Esophagus squamous epithelium (tissue), 5 donors: Measurements from ENCODE around the gene COX19. TPM values are rescaled to one million over a fixed set of nuclear protein-coding genes. Genes with fewer than 3 reads are reported as not detected.

Experiments
- DNase-seq: peaks from one replicate; lab custom pipeline; 2025; lab: John Stamatoyannopoulos, UW
- H3K27ac ChIP-seq, 4 donors: fragments of 200-600 bp; sonication (generic); one replicate each; pipeline ENCODE4 v1.5.1; 2016 to 2019; ENCODE audit warnings: mild to moderate bottlenecking in 1 of 4
- H3K27me3 ChIP-seq, 4 donors: fragments of 200-600 bp; sonication (generic); 1 replicate in 3 of 4; 2 replicates in 1 of 4; pipeline versions ENCODE4 v1.5.1 to v1.6.0; 2017 to 2021; ENCODE audit warnings: antibody characterized with exemption in 1 of 4
- H3K36me3 ChIP-seq, 3 donors: fragments of 200-600 bp; sonication (generic); one replicate each; pipeline ENCODE4 v1.5.1; 2016 to 2019
- H3K4me1 ChIP-seq, 3 donors: fragments of 200-600 bp; sonication (generic); one replicate each; pipeline ENCODE4 v1.5.1; 2017 to 2019
- H3K4me3 ChIP-seq, 4 donors: fragments of 200-600 bp; sonication (generic); 1 replicate in 3 of 4; 2 replicates in 1 of 4; pipeline ENCODE4 v1.5.1; 2016 to 2019; ENCODE audit warnings: mild to moderate bottlenecking in 2 of 4, moderate library complexity in 1 of 4
- H3K9me3 ChIP-seq, 3 donors: fragments of 200-600 bp; sonication (generic); one replicate each; pipeline ENCODE4 v1.5.1; 2016 to 2019
- POLR2A ChIP-seq, 4 donors: fragments of 450-650 bp; IDR thresholded peaks; one replicate each; pipeline ENCODE4 v1.6.1; 2017; ENCODE audit warnings: antibody characterized with exemption in 4 of 4, mild to moderate bottlenecking in 4 of 4, moderate library complexity in 3 of 4
- WGBS, 2 donors: methylation state at CpG; one replicate each; pipeline ENCODE4 v1.1.5; 2018; 5-methylcytosine and 5-hydroxymethylcytosine counted together
- intact Hi-C: fragments of 100-400 bp; cut with DNase I; formaldehyde crosslinking; loops from one replicate; pipeline ENCODE4 v1.15.0; 2022
- total RNA-seq, 4 donors: library from RNA; depleted of rRNA; stranded (reverse); fragments of >200 nt; gene quantifications; one replicate each; pipeline ENCODE4 v1.1.0, GENCODE V29; 2016
- TF ChIP-seq, protein P1 (sequence below), 6 experiments: fragments of 450-650 bp in 4 of 6; fragments of 200-600 bp in 2 of 6; sonication (generic) in 2 of 6; IDR thresholded peaks; one replicate each; pipeline ENCODE4 v1.5.1; 2016 to 2019; ENCODE audit warnings: antibody characterized with exemption in 6 of 6, mild to moderate bottlenecking in 4 of 6, moderate library complexity in 4 of 6
- donor health status: DM: yes; HTN: yes; CAD: no.

The COX19 gene
- total RNA-seq, 4 donors from 2014 or later: 4.0 to 13.0 (median 6.9) TPM

DNA sequence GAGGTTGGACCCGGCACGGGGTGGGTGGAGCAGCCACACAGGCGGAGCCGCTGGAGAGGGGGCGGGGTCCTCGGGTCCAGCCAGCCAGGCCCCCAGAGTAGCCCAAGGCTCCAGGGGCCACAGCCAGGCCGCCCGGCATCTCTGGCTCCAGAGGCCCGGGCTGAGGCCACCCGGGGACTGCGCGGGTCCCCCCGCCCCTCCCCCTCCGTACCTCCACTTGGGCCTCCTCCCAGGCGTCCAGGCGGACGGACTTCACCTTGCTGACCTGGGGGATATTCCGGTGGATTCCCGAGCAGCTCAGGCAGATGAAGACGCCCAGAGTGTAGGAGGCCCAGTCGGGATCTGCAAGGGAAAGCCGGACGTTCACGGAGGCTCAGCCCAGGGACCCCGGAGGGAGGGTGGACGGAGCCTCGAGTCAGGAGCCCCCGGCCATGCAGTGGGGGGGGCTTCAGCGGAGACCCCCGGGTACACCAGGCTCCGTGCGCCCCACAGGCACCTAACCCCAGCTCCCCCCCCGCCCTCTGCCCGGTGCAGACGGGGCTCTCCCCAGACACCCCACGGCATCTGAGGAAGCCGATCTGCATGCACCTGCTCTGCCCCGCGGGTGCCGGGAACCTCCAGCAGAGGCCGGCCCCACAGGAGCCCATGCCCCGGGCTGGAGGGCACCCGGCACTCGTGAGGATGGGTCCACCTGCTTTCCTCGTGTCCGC, 40.0 kb downstream of the COX19 start:
- Histone ChIP-seq H3K36me3 (peaks cover 0 to 4% (median 0%) of the 10 kb centered on the region in 3 donors), H3K4me1 (peaks cover 0 to 7% (median 0%) of the 10 kb centered on the region in 3 donors), H3K4me3 (no peak overlapping the region), H3K27ac (no peak overlapping the region), H3K27me3 (no peaks in the 10 kb centered on the region), H3K9me3 (no peaks in the 10 kb centered on the region)
- intact Hi-C loops: no loop called here
- TF ChIP-seq, protein P1, sequence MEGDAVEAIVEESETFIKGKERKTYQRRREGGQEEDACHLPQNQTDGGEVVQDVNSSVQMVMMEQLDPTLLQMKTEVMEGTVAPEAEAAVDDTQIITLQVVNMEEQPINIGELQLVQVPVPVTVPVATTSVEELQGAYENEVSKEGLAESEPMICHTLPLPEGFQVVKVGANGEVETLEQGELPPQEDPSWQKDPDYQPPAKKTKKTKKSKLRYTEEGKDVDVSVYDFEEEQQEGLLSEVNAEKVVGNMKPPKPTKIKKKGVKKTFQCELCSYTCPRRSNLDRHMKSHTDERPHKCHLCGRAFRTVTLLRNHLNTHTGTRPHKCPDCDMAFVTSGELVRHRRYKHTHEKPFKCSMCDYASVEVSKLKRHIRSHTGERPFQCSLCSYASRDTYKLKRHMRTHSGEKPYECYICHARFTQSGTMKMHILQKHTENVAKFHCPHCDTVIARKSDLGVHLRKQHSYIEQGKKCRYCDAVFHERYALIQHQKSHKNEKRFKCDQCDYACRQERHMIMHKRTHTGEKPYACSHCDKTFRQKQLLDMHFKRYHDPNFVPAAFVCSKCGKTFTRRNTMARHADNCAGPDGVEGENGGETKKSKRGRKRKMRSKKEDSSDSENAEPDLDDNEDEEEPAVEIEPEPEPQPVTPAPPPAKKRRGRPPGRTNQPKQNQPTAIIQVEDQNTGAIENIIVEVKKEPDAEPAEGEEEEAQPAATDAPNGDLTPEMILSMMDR (IDR thresholded peaks at IDR 0.05): no peak
- TF ChIP-seq POLR2A (IDR thresholded peaks at IDR 0.05): no peak
- DNase-seq: no peak
- WGBS, 2 donors: 89% methylated on average over 16 of the region's 46 CpGs; no CpG with 5 or more reads in 1 of the 2 donors

DNA sequence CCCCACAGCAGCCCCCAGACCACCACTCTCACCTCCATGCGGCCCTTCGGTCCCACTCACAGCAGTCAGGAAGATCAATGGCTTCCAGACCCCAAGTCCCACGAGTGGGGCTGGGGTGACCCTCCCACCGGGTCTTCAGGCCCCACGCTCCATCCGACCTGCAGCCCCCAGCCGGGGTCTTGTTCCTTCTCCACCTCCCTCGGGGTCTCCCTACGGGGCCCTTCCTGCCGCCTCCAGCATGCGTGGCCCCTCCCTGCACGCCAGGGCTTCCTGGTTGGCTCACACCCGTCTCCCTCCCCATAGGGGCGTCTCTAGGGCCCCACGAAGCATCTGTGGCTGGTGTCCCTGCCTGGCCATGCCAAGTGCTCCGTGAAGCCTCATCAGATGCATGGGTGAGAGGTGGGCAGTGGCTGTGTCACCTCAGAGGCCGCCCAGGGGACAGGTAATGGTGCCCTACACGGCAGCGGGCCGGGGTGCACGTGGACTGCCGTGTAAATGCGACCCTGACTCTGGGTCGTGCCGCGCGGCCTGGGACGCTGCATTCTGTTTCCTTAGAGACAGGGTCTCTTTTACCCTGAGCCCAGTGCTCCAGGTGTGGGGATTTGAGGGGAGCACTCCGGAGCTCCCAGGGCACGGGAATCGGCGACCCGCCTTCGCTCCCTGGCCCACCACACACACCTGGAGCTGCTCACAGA, 40.7 kb downstream of the COX19 start:
- Histone ChIP-seq H3K36me3 (peaks cover 0 to 4% (median 0%) of the 10 kb centered on the region in 3 donors), H3K27ac (no peak overlapping the region), H3K4me1 (peaks cover 0 to 7% (median 0%) of the 10 kb centered on the region in 3 donors), H3K9me3 (no peaks in the 10 kb centered on the region), H3K4me3 (no peak overlapping the region), H3K27me3 (no peaks in the 10 kb centered on the region)
- no peak for DNase-seq
- 80 to 91% methylated on average over 9 to 20 of the region's 34 CpGs for WGBS, 2 donors
- intact Hi-C loops: no loop called here
- TF ChIP-seq, protein P1 (IDR thresholded peaks at IDR 0.05): no peak
- TF ChIP-seq POLR2A (IDR thresholded peaks at IDR 0.05): no peak

DNA sequence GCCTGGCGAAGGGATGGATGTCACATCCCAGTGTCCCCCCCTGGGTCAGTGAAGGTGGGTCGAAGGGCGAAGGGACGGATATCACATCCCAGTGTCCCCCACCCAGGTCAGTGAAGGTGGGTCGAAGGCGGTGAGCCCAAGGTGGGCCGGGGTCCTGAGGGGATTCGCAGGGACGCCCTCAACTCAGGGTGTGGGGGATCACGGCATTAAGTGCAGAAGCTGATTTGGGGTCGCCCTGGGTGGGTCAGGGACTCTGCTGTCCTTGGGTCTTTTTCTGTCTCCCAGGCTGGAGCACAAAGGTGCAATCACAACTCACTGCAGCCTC, 42.7 kb downstream of the COX19 start:
- no peaks in the 10 kb centered on the region for H3K27me3 ChIP-seq
- no peaks in the 10 kb centered on the region for H3K9me3 ChIP-seq
- H3K4me3 ChIP-seq: no peak overlapping the region
- no peaks in the 10 kb centered on the region for H3K36me3 ChIP-seq
- TF ChIP-seq, protein P1 (IDR thresholded peaks at IDR 0.05): no peak
- TF ChIP-seq POLR2A (IDR thresholded peaks at IDR 0.05): no peak
- no peak for DNase-seq
- no peak overlapping the region for H3K27ac ChIP-seq
- intact Hi-C loops: no loop called here
- WGBS, 2 donors: 95% methylated on average over 4 of the region's 11 CpGs; no CpG with 5 or more reads in 1 of the 2 donors
- peaks cover 0 to 19% (median 0%) of the 10 kb centered on the region in 3 donors for H3K4me1 ChIP-seq

DNA sequence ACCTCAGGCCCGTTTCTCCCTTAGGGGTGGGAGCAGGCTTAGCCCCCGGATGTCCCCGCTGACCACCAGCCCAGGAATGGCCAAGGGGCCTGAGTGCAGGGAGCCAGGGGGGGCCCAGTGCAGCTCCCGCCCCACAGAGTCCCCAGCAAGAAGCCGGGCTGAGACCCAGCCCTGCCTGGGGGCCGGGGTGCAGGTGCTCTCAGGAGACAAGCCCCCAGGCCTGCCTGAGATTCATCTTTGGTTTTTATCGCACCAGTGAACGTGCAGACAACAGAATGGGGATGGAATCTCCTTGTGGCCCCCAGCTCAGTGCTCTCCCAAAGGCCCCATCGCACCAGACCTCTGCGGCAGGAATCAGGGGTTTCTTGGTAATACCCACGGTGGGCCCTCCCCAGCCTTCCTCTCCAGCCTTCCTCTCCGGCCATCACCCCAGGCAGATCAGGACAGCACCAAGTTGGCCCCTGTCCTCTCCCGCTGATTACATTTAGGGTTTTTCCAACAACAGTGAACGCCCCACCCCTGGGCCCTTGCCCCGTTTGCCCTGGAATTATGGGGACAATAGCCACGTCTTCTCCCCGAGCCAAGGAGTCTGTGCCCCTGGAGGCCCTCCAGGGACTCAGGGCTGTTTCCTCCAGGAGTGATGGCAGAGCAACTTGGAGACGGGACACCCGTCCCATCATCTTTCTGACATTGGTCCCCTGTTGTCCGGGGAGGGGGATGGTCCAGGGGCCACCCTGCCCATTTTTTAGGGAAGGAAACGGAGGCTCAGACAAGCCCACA, 43.3 kb downstream of the COX19 start:
- H3K4me3 ChIP-seq: no peak overlapping the region

More for the DNA sequence above, 43.3 kb downstream of the COX19 start:
- WGBS, 2 donors: 83 to 90% methylated on average over 4 to 13 of the region's 21 CpGs
- Histone ChIP-seq H3K9me3 (no peaks in the 10 kb centered on the region), H3K36me3 (no peaks in the 10 kb centered on the region), H3K27me3 (no peaks in the 10 kb centered on the region), H3K27ac (no peak overlapping the region), H3K4me1 (peaks cover 0 to 22% (median 0%) of the 10 kb centered on the region in 3 donors)
- no peak for DNase-seq
- intact Hi-C loops: no loop called here
- TF ChIP-seq POLR2A (IDR thresholded peaks at IDR 0.05): no peak
- TF ChIP-seq, protein P1 (IDR thresholded peaks at IDR 0.05): no peak
